Measurements from ENCODE around the gene IL17RB. TPM values are rescaled to one million over a fixed set of nuclear protein-coding genes. Genes with fewer than 3 reads are reported as not detected.

Gene IL17RB
- total and polyA plus RNA-seq, 9 donors: 0.99 to 5.6 (median 1.1) TPM

GRCh38 chr3:53822331-53822741 lies 24.0 kb upstream of the IL17RB start:
- 84 to 88% (median 85%) methylated on average over 14 of the region's 14 CpGs for WGBS, 3 donors
- Histone ChIP-seq H3K36me3 (no peaks in the 10 kb centered on the region), H3K27ac (no peak overlapping the region), H3K9me3 (no peaks in the 10 kb centered on the region), H3K4me3 (no peak overlapping the region), H3K27me3 (no peaks in the 10 kb centered on the region), H3K4me1 (ENCODE audit: insufficient read depth) (no peaks in the 10 kb centered on the region)
- intact Hi-C loops (cut with DNase I): no loop called here
- DNase-seq: peak in 1 of 5 donors; percentile 9
- TF ChIP-seq CTCF (IDR thresholded peaks at IDR 0.05) (no peak), POLR2A (IDR thresholded peaks at IDR 0.05) (no peak), EP300 (IDR thresholded peaks at IDR 0.05) (no peak)

GRCh38 chr3:53823026-53823955 lies 23.1 kb upstream of the IL17RB start:
- intact Hi-C loops (cut with DNase I): no loop called here
- H3K36me3 ChIP-seq: no peaks in the 10 kb centered on the region
- no peaks in the 10 kb centered on the region for H3K9me3 ChIP-seq
- no peak overlapping the region for H3K27ac ChIP-seq
- DNase-seq: peak in 3 of 5 donors; percentile 8 to 17 (median 8)
- H3K4me3 ChIP-seq: no peak overlapping the region
- no peaks in the 10 kb centered on the region for H3K4me1 ChIP-seq (ENCODE audit: insufficient read depth)
- TF ChIP-seq EP300 (IDR thresholded peaks at IDR 0.05): no peak
- TF ChIP-seq CTCF (IDR thresholded peaks at IDR 0.05): no peak
- TF ChIP-seq POLR2A (IDR thresholded peaks at IDR 0.05): no peak
- no peaks in the 10 kb centered on the region for H3K27me3 ChIP-seq
- 95% methylated on average over 56 to 67 of the region's 67 CpGs for WGBS, 3 donors

- DNase-seq: no peak
- no peaks in the 10 kb centered on the region for H3K36me3 ChIP-seq
- 64 to 70% (median 68%) methylated on average over 10 of the region's 10 CpGs for WGBS, 3 donors
These were observed 22.3 kb upstream of the IL17RB start for GRCh38 chr3:53823956-53824657.

More at GRCh38 chr3:53823956-53824657, 22.3 kb upstream of the IL17RB start:
- H3K27me3 ChIP-seq: no peaks in the 10 kb centered on the region
- TF ChIP-seq EP300 (IDR thresholded peaks at IDR 0.05) (no peak), CTCF (IDR thresholded peaks at IDR 0.05) (no peak), POLR2A (IDR thresholded peaks at IDR 0.05) (no peak)
- no peaks in the 10 kb centered on the region for H3K4me1 ChIP-seq (ENCODE audit: insufficient read depth)
- intact Hi-C loops (cut with DNase I): no loop called here
- no peak overlapping the region for H3K27ac ChIP-seq
- no peak overlapping the region for H3K4me3 ChIP-seq
- H3K9me3 ChIP-seq: no peaks in the 10 kb centered on the region

Measured in ovary (tissue), 9 donors.